Lung (tissue), 12 donors: Measurements from ENCODE around the gene ATXN7L2. TPM values are rescaled to one million over a fixed set of nuclear protein-coding genes. Genes with fewer than 3 reads are reported as not detected.
"Not testable (repeated sequence)": the region's sequence is repeated elsewhere in the genome, so short reads cannot be mapped to it uniquely, and the experiment has no call there.

ENCODE experiments used
- ATAC-seq: fragments of 200-7000 bp; cut with Tn5 transposase; one replicate; pipeline ENCODE4 v1.9.1; 2020; ENCODE audit warnings: moderate number of reproducible peaks; ENCODE audit not compliant: insufficient read depth, low FRiP score
- DNase-seq, 3 donors: peaks; one replicate each; pipeline ENCODE4 v3.0.0-alpha.2; 2013 to 2017
- H3K27ac ChIP-seq, 2 donors: one replicate each; pipeline ENCODE4 v1.5.1; 2013; ENCODE audit warnings: mild to moderate bottlenecking in 2 of 2, moderate library complexity in 2 of 2, control low read depth in 1 of 2, inconsistent platforms in 1 of 2, low read depth in 1 of 2, low read length in 1 of 2
- H3K27me3 ChIP-seq, 3 donors: one replicate each; pipeline ENCODE4 v1.5.1; 2013; ENCODE audit warnings: low read length in 2 of 3; ENCODE audit not compliant: control insufficient read depth in 3 of 3, insufficient read depth in 3 of 3
- H3K36me3 ChIP-seq, 4 donors: one replicate each; pipeline ENCODE4 v1.5.1; 2013; ENCODE audit warnings: low read length in 4 of 4, mild to moderate bottlenecking in 1 of 4, moderate library complexity in 1 of 4; ENCODE audit not compliant: control insufficient read depth in 4 of 4, insufficient read depth in 4 of 4
- H3K4me1 ChIP-seq, 5 donors: one replicate each; pipeline ENCODE4 v1.5.1; 2013; ENCODE audit warnings: low read length in 5 of 5, mild to moderate bottlenecking in 2 of 5, moderate library complexity in 1 of 5; ENCODE audit not compliant: control insufficient read depth in 5 of 5, insufficient read depth in 5 of 5
- H3K4me3 ChIP-seq: one replicate; pipeline ENCODE4 v1.5.1; 2013; ENCODE audit warnings: mild to moderate bottlenecking, control low read depth, moderate library complexity
- H3K9ac ChIP-seq, 2 donors: one replicate each; pipeline ENCODE4 v1.5.1; 2013; ENCODE audit warnings: low read length in 2 of 2, control low read depth in 1 of 2; ENCODE audit not compliant: insufficient read depth in 1 of 2
- H3K9me3 ChIP-seq, 4 donors: one replicate each; pipeline ENCODE4 v1.5.1; 2013; ENCODE audit warnings: low read length in 3 of 4, mild to moderate bottlenecking in 1 of 4, moderate library complexity in 1 of 4; ENCODE audit not compliant: control insufficient read depth in 4 of 4, insufficient read depth in 3 of 4
- CTCF ChIP-seq: IDR thresholded peaks from 2 replicates; pipeline ENCODE4 v1.5.1; 2012; ENCODE audit warnings: mild to moderate bottlenecking; ENCODE audit errors: control extremely low read depth, extremely low read depth
- WGBS, 2 donors: extraction: QIAGEN DNeasy Blood & Tissue Kit; methylation state at CpG; one replicate each; pipeline ENCODE4 v1.1.7; 2013; 5-methylcytosine and 5-hydroxymethylcytosine counted together
- polyA plus RNA-seq, 2 donors: library from polyadenylated mRNA; stranded (reverse); fragments of 200-250 nt; gene quantifications; one replicate each; pipeline ENCODE4 v1.2.1, GENCODE V29; 2013
- total RNA-seq, 2 donors: library from RNA; depleted of rRNA in 1 of 2; stranded (reverse); fragments of >200 nt in 1 of 2; gene quantifications; one replicate each; pipeline ENCODE4 v1.2.1, GENCODE V29; 2014 to 2021
- donor health status: control.
- donor health status: control.
- donor health status: Bipolar disorder and iron deficiency.
- donor health status: healthy.
- donor health status: DM: yes; HTN: yes; CAD: no.

The ATXN7L2 gene
- total and polyA plus RNA-seq, 4 donors, result 2.6 to 6.0 (median 4.4) TPM

DNA sequence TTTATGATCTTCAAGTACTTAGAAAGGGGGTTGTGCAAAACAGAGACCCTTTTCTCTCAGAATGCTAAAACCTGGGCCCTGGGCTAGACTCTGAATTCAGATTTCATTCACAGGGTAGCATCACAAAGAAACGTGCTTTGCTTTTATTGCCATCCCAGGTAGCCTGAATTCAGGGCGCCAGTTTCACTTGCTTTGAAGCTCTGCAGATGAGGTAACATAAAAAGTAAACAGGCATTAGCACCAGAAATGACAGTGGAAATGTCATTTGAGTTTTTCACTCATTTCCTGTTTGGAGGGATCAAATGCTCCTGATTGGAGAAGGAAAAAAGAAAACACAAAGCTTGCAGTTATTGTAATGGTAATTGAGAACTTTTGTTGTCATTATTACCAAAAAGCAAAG, 14.8 kb upstream of the ATXN7L2 start:
- H3K27me3 ChIP-seq, result peaks cover 0 to 82% (median 66%) of the 10 kb centered on the region in 3 donors
- H3K4me1 ChIP-seq, result peaks cover 0 to 5% (median 5%) of the 10 kb centered on the region in 5 donors
- no peak for TF ChIP-seq CTCF
- WGBS, 2 donors, result 34 to 42% methylated on average over 2 of the region's 2 CpGs
- ATAC-seq, result no peak
- H3K9ac ChIP-seq, result no peak overlapping the region
- DNase-seq, result no peak
- no peak overlapping the region for H3K4me3 ChIP-seq
- no peaks in the 10 kb centered on the region for H3K9me3 ChIP-seq
- no peak overlapping the region for H3K27ac ChIP-seq
- no peaks in the 10 kb centered on the region for H3K36me3 ChIP-seq

GRCh38 chr1:109470245-109470644, 13.5 kb upstream of the ATXN7L2 start:
- no peaks in the 10 kb centered on the region for H3K9me3 ChIP-seq
- no peak overlapping the region for H3K9ac ChIP-seq
- TF ChIP-seq CTCF, result no peak
- no peak for DNase-seq
- no peaks in the 10 kb centered on the region for H3K36me3 ChIP-seq
- WGBS, 2 donors, result 54 to 59% methylated on average over 6 of the region's 6 CpGs
- H3K27me3 ChIP-seq, result peaks cover 0 to 70% (median 53%) of the 10 kb centered on the region in 3 donors
- no peak overlapping the region for H3K4me3 ChIP-seq
- no peak for ATAC-seq
- H3K4me1 ChIP-seq, result peaks cover 0 to 5% (median 5%) of the 10 kb centered on the region in 5 donors
- H3K27ac ChIP-seq, result no peak overlapping the region

GRCh38 chr1:109472779-109473178, 10.9 kb upstream of the ATXN7L2 start:
- TF ChIP-seq CTCF, result no peak
- Histone ChIP-seq H3K4me3 (no peak overlapping the region), H3K36me3 (no peaks in the 10 kb centered on the region), H3K4me1 (no peaks in the 10 kb centered on the region), H3K27ac (no peak overlapping the region), H3K27me3 (peaks cover 0 to 55% (median 39%) of the 10 kb centered on the region in 3 donors), H3K9me3 (no peaks in the 10 kb centered on the region), H3K9ac (no peak overlapping the region)
- 68 to 72% methylated on average over 3 of the region's 3 CpGs for WGBS, 2 donors
- DNase-seq (no peak), ATAC-seq (no peak)

GRCh38 chr1:109473284-109474057, 10.2 kb upstream of the ATXN7L2 start:
- not testable (repeated sequence) for H3K9ac ChIP-seq, DNase-seq, ATAC-seq, H3K9me3 ChIP-seq, H3K4me3 ChIP-seq, H3K36me3 ChIP-seq, H3K4me1 ChIP-seq, H3K27ac ChIP-seq
- H3K27me3 ChIP-seq, result peaks cover 0 to 48% (median 37%) of the 10 kb centered on the region in 3 donors
- 80 to 87% methylated on average over 12 of the region's 12 CpGs for WGBS, 2 donors
